HS-27A (cell line): ENCODE measurements around the gene THADA.

ENCODE experiments used
- DNase-seq: peaks from one replicate; pipeline ENCODE4 v3.0.0-alpha.2; 2012; ENCODE audit warnings: low read depth, missing footprints

THADA gene

DNA sequence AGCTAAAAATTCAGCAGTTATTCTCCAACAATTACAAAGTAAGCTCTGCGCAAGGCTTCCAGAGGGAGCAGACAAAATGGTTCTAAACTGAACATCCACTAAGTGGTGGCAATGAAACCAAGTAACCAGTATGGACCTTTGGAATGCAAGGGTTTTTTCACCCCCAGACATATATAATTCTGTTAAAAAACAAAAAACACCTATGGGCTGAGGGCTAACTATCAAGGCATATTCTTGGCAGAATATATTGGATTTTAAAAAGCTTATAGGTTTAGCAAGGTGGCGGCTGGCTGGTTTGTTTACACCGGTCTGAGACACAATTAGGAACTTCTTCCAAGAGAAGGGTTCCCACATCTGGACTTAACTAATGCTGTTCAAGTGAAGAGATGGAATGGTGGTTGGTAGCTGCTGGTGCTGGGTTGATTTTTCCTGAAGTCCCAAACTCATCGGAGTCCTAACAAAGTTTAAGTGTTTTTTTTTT lies 372.3 kb downstream of the THADA start:
- DNase-seq, result no peak

DNA sequence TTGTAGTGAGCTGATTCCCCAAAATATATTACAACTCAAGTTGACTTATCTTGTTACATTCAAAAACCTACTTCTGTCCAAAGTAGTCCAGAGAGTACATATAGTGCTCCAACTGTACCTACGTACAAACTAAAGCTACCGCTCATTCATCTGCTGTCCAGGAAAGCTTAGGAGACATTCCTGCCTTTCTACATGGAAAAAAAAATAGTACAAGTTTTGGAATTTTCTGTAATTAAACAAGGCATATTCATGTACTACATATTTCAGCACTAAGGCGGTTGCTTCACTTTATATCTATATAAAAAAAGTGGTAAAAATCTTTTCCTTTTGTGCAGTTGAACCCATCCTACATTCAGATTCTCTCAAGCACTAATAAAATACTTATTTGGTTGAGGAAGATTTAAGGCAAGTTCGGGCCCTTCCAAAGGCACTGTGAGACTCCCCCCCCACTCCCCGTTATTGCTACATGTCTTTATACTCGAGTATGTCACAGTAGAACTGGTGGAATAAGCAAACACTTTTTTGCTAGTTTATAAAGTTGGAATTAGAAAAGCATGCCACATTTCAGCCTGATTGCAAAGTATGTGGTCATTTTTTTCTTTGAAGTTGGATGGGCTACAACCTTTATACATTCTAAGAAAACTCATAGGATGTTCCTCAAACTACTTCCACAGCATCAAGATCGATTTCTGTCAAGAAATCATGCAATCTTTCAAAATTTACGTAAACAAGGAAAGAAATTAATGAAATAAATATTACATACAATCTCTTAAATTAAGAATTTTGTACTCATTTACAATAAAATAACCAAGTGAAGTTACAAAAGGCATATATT lies 373.1 kb downstream of the THADA start:
- DNase-seq, result no peak

DNA sequence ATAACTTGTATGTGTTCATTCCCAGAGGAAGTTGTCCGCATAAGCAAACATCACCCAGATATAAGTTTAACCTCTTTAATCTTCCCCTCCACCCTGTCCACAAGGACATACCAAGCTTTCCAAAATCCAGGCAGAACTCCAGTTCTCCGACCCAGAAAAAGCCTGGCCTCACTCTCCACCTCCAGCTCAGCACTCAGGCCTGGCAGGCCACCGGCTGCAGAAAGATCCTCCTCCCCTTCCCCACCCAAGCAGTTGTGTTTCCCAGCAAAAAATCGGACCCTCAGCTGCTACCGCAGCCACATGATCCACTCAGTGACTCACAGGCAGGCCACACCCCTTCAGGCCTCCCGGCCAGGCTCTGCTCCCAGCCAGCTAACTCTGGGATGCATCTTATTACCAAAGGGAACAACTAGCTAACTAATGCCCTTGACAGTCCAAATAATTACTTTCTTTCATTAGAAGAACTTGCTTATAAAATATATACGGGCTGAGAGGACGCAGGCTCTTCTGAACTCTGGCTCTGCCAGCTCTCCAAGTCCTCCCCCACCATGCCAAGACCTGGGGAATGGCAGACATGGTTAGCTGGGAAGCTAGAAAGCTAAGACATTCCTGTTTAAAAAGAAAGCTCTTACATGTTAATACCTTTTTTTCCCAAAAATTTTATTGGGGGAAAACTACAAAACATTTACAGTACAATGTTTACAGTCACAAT lies 373.9 kb downstream of the THADA start:
- DNase-seq, result no peak

DNA sequence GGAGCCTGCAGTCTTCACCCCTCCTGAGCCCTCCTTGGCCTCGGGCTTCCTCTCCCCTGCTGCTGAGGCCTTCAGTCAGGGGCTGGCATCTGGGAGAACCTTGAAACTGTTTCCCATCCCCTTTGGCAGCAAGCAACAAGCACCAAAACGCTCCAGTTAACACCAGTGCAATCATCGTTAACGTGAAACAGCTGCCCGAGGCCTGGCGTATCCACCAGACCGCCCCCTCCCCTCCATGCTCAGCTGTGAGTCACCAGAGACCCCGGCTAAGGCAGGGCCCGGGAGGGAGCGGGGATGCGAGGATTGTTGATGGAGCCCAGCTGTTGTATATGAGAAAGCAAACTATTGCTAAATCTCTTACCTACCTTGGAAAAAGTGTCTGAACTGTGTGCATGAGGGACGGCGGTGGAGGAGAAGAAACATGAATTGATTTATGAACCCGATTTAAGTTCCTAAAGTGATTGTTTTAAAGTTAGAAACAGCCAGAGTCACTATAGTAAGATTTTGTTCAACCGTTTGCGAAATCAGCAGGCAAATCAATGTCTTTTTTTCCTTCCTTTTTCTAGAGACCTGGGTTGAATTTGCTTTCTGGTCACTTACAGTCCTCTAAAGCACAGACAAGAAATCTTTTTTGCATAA lies 374.6 kb downstream of the THADA start:
- DNase-seq, result no peak

DNA sequence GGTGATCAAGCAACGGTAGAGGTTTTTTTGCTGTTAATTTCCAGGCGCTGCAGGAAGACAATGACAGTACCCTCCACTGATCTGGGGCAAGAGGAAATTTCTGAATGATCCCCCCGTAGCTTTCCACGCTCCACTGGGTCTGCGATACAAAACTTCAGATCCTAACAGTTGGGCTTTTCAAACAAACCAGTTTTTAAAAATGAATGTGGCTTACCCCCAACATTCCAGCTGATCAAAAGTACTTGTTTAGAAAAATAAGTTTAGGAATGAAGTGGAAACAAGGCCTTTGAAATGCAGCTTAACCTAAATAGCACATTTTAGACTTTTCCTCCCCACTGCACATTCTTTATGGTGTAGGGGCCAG lies 375.1 kb downstream of the THADA start:
- no peak for DNase-seq

DNA sequence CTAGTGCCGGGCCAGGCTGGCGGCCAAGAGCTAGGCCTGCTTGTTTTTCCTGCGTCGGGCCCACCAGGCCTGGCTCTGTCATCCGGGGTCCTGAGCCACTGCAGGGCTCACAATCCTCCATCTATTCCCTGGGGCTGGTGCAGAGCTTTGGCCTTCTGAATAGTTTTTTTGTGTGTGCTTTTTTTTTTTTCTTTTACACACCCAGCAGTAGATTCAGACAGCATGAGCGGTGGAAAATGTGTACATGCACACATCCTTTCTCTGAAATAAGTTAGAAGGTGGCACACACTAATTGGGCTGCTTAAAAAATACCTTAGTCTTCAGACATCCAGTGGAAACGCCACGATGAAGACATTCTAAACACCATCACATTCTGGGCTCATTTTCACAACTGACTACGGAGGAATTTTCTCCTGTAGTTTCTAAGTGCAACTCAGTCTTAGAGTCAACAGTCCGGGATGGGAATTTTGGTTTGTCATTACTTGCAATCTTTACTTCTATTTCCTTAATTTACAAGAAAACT lies 375.5 kb downstream of the THADA start:
- no peak for DNase-seq

DNA sequence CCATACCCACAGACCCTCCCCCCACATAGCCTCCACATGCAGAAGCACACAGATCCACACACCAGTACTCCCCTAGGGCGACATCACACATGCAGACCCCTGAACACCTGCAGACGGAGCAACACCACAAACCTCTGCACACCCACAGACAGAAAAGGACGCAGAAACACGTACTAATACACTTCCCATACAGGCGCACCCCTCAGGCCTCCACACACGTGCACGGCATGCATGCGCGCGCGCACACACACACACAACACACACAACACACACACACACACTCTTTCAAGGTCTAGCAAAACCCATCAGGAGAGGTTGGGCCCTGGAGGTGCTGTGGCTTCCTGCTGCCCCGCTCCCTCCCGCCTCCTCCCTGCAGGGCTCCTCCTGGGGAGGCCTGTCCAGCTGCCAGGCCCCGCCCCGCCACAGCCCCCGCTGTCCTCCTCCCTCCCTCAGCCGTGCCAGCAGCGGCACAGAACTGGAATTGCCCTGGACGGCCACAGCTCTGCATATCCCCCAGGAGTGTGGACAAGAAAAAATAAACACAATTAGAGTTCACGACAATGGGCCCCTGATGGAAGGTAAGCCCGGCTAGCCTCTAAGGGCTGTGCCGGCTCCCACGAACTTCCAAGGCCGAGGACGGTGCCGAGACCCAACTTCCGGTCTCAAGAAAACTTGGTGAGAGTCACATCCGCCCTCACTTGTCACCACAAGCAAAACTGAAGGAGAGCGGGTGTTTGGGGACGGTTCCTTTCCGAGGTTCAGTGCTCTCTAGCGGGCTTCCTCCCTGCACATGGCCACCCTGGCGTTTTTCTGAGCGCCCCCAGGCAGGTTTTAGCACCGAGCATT lies 376.2 kb downstream of the THADA start:
- DNase-seq, result no peak

DNA sequence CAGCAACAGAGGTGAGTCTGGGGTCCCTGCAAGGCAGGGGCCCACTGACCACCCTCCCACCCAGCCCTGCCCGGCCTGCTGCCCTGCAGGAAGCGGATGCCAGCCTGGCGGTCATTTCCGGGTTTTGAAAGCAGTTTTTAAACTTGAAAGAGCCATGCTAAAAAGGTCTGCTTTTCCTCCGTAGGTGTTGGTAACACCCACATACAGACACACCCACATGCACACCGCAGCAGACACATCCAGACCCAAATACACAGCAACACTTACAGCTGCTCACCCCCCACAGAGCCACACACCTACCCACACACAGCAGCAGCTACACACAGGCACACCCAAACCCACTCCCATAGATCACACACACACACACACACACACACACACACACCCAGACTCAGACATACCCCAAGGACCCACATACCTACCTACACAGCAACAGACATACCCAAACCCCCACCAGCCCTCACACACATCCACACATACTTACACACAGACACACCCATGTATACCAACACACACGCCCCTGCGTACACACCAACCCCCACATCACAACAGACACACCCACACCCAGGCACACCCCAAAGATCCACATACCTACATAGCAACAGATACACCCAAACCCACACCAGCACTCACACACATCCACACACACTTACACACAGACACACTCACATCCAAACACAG lies 377.0 kb downstream of the THADA start:
- DNase-seq, result no peak

DNA sequence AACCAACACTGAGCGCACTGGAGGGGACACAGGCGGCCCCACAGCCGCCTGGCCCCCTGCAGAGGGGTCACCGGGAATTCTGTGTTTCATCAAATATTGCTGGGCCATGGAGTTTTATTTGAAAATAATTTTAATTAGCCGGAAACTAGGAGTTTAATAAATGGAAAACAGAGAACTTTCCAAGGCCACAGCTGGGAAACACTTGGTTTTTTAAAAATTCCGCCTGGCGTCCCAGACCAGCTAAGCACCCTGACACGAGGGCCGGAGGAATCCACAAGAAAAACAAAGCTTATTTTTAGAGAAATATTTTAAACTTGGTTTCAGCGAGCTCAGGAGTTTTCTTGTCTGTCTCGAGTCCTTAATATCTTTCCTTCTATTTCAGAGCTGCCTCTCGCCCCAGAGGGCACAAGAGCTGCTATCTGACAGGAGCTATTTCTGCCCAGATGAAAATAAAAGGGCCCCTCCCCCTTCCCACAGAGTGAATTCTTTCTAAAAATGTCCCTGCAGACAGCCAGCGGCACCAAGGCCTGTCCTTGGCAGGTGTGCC lies 377.6 kb downstream of the THADA start:
- no peak for DNase-seq

DNA sequence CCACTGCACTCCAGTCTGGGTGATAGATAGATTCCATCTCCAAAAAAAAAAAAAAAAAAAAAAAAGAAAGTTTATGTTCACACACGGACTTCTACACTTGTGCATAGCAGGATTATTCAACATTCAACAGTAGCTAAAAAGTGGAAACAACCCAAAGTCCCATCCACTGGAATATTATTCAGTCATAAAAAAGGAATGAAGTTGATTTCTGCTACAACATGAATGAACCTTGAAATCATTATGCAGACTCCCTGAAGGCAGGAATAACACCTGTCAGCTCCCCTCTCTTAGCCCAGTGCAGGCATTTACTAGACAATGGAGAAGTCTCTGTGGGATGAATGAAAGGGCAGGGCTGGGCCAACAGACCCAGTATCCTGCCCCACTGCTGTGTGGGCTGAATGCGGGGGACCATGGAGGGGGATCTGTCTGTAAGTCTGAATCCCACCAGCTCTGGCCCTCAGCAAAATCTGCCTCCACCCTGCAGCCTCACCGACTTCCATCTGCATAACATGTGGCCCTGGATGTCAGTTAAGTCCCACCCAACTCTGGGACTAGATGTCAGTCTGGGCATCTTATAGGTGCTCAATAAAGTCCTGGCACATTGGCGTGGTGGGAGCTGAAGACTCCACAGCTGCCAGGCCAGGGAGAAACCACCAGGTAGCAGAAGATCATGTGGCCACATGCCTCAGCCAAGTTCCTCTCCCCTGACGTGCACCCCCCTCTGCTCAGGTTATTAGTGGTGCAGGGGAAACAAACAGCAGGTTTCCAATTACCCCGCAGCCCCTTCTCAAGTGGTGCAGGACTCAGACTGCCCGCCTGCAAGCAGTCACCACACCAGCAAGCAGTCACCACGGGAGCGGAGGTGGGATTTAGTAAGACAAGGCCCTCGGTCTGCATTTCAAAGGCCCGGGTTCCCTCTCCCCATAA lies 378.3 kb downstream of the THADA start:
- DNase-seq, result no peak

DNA sequence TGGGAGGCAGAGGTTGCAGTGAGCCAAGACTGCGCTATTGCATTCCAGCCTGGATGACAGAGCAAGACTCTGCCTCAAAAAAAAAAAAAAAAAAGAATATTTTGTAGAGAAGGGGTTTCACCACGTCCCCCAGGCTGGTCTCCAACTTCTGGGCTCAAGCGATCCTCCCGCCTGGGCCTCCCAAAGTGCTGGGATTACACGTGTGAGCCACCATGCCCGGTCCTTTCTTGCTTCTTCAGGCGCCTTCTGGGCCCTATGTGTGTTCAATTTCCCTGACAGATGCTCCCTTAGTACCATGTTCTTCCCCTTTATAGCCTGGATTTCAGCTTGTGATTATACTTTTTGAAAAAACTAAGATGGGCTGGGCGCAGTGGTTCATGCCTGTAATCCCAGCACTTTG lies 379.2 kb downstream of the THADA start:
- no peak for DNase-seq

DNA sequence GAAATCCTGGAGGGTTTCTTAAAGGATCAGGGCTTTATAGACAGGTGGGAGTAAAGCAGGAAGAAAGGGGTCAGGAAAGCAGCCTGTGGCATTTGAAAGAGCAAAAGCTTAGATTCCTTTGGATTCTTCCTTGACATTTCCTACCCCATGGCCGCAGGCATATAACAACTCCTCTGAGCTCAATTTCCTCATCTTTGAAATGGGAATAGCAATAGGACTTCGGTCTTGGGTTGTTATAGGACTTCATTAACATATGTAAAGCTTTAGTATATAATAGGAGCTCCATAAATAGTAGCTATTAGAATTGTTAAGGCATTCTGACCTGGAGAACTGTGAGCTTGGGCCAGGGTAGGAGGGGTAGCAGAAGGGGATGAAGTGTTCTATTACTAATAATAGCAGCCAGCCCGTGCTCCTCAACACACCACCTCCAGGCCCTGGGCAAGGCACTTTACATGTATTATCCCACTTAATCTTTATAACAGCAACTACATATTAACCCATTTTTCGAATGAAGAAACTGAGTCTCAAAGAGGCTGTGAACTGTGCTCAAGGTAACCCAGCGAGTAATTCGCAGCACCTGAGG lies 380.1 kb downstream of the THADA start:
- DNase-seq, result no peak

DNA sequence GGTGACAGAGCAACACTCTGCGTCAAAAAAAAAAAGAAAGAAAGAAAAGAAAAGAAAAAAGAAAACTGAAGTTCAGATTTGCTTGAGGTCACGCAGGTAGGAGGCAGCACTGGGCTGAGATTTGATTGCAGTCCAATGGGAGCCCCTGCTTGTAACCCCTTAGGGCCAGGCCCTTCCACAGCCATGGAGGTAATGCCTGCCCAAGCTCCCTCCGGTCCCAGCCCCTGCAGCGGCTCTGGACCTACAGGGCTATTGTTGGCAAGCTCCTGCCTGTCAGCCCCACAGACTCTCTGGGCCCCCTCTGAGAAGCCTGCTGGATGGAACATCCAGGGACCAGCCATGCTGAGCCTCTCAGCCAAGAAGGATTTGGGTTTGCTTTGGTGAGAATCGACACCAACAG lies 381.6 kb downstream of the THADA start:
- DNase-seq, result no peak

DNA sequence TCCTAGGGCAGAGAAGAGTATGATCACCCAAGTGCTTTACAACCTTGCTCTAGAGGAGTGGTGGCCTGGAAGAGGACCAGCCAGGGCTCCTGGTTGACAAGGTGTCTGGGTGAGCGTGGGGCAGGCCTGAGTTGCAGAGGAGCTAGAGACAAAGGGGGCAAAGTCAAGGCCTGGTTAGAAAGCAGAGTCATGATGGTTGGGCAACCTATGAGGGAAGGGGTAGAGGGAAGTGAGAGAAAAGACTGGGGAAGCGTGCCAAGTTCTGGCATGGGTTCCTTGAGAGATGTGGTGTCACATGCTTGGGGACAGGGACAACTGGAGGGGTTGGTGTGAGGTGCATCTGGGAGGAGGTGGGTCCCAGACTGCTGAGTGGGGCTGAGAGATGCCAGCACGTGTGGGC lies 382.9 kb downstream of the THADA start:
- no peak for DNase-seq

DNA sequence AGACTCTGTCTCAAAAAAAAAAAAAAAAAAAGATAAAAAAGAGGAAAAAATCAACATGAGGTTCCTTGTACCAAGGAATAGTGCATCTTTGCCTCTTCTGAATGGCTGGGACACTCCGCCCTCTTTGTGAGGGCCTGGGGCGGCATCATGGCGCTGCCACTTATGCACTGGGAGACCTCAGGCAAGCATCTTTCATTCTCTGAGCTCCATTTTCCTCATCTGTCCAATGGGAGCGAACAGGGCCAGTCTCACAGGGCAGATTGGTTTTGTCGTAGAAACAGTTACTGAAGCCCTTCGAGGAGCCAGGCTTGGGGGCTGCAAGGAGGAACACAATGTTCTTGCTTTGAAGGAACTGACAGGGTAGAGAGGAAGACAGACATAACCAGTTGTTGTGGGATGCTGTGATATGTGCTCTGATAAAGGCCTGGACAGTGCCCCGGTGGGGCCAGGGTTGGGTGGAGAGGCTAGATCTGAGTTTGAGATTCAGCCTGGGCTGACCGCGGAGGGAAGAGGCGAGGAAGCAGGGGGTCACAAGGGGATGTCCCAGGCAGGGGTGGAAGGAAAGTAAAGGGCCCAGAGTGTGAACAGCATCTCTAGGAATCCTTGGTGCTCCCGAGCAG lies 383.5 kb downstream of the THADA start:
- no peak for DNase-seq

DNA sequence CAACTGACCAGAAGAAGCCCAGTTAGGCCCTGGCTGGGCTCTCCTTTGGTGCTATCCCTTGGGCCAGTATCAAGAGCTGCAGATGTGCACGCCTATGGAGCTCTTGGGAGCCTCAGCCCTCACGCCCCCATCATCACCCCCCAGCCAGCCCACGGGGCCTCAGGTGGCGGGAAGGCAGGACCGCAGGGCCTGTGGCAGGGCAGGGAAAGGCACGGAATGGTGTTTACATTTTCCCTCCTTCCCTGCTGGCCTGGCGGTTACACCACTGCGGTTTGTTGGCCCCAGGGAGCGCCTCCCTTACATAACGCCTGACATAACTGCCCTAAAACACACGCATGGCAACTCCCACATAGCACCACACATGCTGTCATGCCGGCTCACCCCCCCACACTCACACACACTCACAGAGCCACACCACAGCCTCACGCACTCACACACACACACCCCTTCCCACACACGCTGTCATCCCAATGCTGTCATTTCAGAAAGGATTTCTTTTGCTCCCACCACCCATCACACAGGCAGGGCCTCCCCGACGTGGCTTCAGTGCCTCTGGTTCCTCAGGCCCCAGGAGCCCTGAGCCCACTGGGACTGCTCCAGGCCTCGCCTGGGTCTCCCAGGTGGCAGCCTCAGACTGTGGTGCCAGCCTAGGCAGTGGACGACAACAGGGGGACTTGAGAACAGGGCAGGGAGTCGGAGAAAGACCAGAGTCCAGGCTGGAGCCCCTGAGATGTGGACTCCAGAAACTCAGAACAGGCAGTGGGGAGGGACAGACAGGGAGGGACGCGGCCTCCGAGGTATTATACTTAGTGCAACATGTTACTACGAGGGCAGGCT lies 385.2 kb downstream of the THADA start:
- no peak for DNase-seq

DNA sequence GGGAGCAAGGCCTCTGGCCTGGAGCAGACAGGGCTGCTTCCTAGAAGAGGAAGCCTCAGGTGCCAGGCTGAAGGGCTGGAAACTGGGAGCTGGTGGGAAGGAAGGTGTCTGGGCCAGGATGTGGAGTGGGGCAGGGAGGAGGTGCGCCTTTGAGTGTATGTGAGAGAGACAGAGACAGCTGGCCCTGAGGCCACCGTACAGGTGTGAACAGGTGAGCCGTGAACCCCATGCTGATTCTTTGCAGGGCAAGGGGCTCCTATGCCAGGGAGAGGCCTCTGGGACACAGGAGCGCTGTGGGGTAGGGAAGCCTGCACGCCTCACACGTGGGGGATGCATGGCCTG lies 385.7 kb downstream of the THADA start:
- no peak for DNase-seq

DNA sequence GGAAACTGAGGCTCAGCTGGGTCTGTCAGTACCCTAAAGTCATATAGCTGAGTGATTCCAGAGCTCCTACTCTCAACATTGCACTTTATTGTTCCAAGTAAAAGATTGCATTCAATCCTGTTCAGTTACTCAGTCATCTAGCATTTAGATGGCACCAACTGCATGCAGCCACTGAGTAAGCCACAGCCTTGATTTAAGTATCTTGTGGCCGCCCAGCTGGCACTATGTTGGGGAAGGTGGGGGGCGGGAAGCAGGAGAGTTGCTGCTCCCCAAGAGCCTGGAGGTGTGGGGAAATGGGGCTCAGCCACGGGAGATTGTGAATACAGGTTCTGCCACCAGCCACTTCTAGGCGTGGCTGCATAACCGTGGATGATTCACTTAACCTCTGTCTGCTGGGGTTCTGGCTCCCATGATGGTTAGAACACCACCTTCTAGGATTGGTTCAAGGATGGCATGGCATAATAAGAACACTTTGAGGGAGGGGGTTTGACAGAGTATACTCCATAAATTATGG lies 386.6 kb downstream of the THADA start:
- no peak for DNase-seq
